Body of pancreas (tissue), 4 donors: Measurements from ENCODE around the gene PCSK5.

Experiments used
- POLR2A ChIP-seq, 3 donors: fragments of 450-650 bp; IDR thresholded peaks; one replicate each; pipeline ENCODE4 v1.6.1; 2016; ENCODE audit warnings: antibody characterized with exemption in 3 of 3, mild to moderate bottlenecking in 2 of 3
- TF ChIP-seq, protein P1 (sequence below), 7 experiments: fragments of 450-650 bp in 4 of 7; fragments of 200-600 bp in 3 of 7; sonication (generic) in 3 of 7; IDR thresholded peaks; one replicate each; pipeline ENCODE4 v1.5.1; 2016 to 2019; ENCODE audit warnings: antibody characterized with exemption in 7 of 7

DNA sequence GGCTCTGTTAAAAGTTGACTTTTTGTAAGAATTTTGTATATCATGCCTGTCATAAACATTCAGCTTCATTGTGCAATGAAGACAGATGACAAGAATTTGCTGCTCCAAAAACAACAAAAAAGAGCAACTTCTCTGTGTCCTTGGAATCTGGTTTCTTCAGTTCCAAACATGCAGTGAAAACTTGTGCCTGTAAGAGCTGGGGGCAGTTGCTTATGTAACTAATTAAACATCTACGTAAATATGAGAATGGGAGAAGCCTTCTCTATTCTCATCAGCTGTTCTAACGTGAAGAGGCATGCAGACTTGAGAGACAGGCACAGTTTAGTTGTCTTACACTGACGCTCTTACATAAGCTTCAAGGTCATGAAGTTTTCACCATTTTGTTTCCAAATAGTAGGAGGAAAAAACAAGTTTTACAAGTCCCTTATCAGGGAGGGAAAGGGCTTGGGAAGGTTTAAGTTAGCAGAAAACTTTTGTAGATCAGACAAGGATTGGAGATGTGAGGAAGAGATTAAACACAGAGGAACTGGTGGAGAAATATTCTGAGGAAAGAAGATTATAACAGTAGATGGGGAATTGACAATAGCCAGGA is 333.4 kb downstream of the PCSK5 start:
- TF ChIP-seq, protein P1, sequence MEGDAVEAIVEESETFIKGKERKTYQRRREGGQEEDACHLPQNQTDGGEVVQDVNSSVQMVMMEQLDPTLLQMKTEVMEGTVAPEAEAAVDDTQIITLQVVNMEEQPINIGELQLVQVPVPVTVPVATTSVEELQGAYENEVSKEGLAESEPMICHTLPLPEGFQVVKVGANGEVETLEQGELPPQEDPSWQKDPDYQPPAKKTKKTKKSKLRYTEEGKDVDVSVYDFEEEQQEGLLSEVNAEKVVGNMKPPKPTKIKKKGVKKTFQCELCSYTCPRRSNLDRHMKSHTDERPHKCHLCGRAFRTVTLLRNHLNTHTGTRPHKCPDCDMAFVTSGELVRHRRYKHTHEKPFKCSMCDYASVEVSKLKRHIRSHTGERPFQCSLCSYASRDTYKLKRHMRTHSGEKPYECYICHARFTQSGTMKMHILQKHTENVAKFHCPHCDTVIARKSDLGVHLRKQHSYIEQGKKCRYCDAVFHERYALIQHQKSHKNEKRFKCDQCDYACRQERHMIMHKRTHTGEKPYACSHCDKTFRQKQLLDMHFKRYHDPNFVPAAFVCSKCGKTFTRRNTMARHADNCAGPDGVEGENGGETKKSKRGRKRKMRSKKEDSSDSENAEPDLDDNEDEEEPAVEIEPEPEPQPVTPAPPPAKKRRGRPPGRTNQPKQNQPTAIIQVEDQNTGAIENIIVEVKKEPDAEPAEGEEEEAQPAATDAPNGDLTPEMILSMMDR (IDR thresholded peaks at IDR 0.05): no peak
- no peak for TF ChIP-seq POLR2A (IDR thresholded peaks at IDR 0.05)
